Epidermal melanocyte (primary cell): Measurements from ENCODE around the gene ARMH2.

Source experiments
- DNase-seq: peaks from one replicate; pipeline ENCODE4 v3.0.0; 2011; ENCODE audit warnings: low spot score; ENCODE audit not compliant: insufficient read length

Gene ARMH2

GRCh38 chr6:24821860-24822444 is 23.2 kb upstream of the ARMH2 start:
- no peak for DNase-seq

DNA sequence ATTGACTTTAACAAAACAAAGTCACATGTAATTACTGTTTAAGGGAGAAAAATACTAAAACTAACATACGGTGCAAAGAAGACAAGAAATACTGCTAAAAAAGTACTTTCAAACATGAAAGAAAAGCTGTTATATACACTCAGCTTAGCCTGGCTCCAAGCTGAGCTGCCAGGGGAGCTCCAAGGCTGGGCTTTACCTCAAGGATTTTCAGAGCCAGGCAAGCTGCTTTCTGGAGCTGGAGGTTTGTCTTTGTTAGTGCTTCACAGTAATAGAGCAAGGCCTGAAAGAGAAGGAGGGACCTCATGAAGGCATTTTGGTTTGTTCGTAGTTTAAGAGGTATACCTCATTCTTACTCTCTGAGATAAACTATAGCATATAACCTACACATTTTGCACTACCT is 19.6 kb upstream of the ARMH2 start:
- no peak for DNase-seq

DNA sequence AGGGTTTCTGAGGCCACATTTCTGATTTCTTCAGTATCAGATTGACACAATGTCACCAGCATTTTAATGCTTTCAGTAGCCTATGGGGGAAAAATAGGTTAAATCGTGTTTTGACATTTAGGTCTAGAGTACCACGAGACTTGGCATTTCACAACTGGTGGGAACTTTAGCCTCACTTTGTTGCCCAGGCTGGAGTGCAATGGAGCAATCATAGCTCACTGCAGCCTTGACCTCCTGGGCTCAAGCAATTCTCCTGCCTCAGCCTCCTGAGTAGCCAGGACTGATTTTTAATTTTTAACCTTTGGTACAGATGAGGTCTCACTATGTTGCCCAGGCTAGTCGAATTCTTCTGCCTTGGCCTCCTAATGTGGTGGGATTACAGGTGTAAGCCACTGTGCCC is 11.0 kb upstream of the ARMH2 start:
- no peak for DNase-seq

DNA sequence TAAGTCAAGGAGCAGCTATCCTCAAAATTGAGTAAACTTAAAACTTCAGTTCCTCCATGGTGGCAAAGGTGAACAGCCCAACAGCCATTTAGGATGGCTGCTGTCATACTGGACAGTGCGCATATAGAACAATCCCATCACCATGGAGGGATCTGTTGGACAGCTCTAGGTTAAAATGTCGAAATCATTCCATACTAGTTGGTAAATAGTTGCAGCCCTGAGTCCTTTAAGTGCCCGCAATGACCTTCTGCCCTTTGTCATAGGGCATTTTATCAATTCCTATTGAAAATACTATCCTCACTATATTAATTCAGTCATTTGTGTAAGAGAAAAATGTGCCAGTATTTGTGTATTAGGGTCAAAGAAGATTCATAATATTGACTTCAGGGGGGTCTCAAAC is 8.9 kb upstream of the ARMH2 start:
- DNase-seq = no peak

GRCh38 chr6:24802271-24803059 is 3.7 kb upstream of the ARMH2 start:
- no peak for DNase-seq

- DNase-seq = no peak
Observed at GRCh38 chr6:24799541-24799915, 811 bp upstream of the ARMH2 start.

GRCh38 chr6:24797596-24798216 is 1.0 kb downstream of the ARMH2 start:
- DNase-seq = no peak

DNA sequence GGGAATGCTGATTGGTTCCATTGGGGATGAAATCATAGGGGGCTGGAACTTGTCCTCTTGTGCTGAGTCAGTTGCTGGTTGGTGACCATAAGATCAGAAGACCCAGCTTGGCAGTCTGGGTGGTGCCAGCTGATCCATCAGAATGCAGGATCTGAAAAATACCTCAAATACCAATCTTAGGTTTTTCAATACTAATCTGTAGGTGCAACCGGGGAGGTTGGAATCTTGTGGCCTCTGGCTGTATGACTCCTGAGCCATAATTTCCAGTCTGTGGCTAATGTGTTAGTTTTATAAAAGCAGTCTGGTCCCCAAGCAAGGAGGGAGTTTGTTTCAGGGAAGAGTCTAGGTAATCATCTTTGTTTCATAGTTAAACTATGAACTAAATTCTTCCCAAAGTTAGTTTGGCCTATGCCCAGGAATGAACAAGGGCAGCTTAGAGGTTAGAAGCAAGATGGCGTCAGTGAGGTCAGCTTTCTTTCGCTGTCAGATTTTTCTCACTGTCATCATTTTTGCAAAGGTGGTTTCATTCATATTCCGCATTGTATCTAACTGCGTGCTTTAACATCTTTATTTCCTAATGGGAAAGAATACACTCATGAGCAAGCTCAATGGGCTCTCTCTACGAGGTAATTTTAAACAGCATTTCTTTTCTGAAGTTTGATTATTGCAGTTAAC is 2.0 kb downstream of the ARMH2 start:
- no peak for DNase-seq

GRCh38 chr6:24795106-24795505 is 3.6 kb downstream of the ARMH2 start:
- no peak for DNase-seq

DNA sequence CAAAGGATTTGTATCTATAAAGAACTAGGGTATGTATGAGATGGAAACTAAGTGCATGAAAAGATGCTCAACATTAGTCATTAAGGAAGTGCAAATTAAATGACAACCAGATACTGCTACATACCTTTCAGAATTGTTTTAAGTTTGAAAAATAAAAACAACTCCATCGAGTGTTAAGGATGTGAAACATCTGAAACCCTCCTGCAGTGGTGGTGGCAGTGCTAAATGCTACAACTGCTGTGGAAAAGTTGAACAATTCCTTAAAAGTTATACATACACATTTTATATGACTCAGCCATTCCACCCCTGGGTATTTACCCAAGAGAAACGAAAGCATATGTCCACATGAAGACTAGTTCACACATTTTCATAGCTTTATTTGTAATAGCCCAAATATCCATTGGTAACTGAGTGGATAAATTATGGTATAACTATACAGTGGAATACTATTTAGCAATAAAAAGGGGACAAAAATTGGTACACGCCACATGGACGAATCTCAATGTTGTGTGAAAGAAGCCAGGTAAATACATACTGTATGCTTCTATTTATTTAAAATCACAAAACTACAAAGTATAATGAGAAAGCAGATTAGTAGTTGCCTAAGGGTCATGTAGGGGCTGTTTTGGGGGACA is 10.6 kb downstream of the ARMH2 start:
- DNase-seq = no peak

- no peak for DNase-seq
Observed at GRCh38 chr6:24780206-24780605, 18.5 kb downstream of the ARMH2 start.

- DNase-seq = no peak
Observed at GRCh38 chr6:24779416-24780016, 19.2 kb downstream of the ARMH2 start.

GRCh38 chr6:24778878-24779277 is 19.8 kb downstream of the ARMH2 start:
- no peak for DNase-seq

DNA sequence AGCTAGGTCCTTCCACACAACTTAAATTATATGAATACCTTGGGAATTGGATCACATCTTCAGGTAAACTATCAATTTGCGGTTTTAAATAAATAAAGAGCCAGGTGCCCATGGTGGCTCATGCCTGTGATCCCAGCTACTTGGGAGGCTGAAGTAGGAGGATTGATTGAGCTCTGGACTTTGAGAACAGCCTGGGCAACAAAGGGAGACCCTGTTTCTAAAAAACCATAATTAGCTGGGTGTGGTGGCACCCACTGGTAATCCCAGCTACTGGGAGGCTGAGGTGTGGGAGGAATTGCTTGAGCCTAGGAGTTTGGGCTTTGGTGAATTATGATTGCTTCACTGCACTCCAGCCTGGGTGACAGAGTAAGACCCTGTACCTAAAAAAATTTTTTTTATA is 20.6 kb downstream of the ARMH2 start:
- no peak for DNase-seq

DNA sequence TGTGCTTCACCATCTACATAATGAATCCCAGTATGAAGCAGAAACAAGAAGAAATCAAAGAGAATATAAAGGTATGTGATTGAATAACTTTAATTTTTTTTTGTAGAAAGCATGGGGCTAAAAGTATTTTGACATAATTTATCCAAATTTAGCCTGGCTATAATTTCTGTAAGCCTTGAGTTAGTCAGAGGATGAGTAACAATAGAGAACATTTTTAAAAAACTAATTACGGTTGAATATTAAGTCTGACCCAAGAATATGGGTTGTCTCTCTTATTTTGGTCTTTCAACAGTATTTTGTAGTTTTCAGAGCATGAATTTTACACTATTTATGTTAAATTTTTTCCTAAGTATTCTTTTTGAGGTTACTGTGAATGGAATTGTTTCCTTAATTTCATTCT is 21.5 kb downstream of the ARMH2 start:
- DNase-seq = no peak

DNA sequence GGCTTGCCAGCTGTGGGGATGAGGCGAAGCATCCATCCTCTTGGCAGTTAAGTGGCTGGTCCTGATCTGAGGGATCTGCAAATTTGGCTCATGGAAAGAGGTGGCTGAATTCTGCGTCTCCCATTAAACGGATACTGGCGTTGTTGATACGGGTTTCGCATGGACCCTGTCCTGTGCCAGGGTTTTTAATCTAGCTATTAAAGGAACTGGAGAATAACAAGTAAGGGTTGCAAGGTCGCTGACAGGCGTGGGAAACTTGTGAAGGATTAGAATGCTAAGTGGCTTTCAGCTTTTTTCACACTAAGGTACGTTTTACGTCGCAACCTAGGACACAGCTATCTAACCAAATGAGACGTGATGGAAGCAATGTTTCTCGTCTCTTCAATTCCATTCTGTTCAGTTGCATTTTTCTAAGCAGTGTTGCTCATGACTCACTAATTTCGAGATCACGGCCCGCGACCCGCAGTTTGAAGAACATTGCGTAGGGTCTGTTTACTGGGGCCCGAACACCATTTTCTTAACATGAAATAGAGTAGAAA is 23.1 kb downstream of the ARMH2 start:
- no peak for DNase-seq

DNA sequence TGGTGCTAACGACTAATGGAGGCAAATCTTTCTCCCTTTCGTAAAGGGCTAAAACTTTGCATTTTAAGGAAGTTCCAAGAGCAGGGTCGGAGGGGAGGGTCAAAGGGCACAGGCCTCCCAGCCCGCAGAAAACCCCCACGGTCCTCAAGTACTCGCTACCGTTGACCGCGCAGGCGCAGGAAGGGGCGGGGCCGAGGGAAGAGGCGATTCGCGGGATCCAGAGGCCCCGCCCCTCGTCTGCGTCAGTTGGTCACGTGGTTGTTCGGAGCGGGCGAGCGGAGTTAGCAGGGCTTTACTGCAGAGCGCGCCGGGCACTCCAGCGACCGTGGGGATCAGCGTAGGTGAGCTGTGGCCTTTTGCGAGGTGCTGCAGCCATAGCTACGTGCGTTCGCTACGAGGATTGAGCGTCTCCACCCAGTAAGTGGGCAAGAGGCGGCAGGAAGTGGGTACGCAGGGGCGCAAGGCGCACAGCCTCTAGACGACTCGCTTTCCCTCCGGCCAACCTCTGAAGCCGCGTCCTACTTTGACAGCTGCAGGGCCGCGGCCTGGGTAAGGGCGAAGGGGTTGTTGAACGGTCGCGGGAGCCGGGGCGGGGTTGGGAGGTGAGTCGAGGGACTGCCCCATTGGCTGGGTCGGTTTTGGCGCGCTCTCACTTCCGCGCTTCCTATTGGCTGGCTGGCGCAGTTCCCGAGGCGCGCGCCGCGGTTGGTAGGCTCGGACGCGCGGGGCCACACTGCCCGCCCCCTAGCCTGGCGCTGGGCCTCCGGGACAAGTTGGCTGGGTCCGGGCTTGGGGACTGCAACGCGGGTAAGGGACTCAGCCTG is 23.8 kb downstream of the ARMH2 start, which contains the start of gene GMNN:
TSS of gene GMNN (plus strand) at position 242 of the 824 bp plus-strand sequence. CDS start 2,310 bp downstream, outside the sequence.
- peak; percentile 83 for DNase-seq

GRCh38 chr6:24768361-24768760 is 30.4 kb downstream of the ARMH2 start:
- DNase-seq = no peak

DNA sequence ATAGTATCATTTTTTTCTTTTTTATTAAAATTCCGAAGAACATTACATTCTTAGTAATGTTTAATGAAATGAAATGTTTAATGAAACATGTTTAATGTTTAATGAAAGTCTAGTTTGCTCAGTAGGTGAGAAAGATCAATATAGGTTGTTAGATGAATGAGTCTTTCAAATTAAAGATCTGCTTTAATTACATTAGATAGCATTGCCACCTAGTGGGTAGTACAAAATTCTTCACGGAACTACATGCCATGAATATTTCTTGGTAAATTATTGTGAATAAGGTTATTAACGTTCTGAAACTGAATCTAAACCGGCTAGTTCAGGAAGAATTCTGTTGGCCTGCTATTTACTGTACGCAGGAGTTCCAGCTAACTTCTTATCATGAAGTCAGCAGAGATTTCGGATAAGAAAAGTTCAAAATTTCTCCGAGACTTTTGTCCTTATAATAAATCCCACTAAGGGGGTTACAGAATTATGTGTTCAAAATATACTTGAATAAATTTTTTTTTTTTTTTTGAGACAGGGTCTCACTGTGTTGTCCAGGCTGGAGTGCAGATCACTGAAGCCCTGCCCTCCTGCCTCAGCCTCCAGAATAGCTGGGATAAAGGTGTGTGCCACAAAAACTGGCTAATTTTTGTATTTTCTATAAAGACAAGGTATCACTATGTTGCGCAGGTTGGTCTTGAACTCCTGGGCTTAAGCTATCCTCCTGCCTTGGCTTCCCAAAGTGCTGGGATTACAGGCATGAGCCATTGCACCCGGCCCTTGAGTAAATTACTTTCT is 31.8 kb downstream of the ARMH2 start:
- peak; percentile 37 for DNase-seq
